Caki2 (cell line): ENCODE data around the gene CTSF. TPM values are rescaled to one million over a fixed set of nuclear protein-coding genes. Genes with fewer than 3 reads are reported as not detected.
A peak's percentile ranks its signal among the peaks of the same experiment; 100 is the strongest.
"Not testable (repeated sequence)": the region's sequence is repeated elsewhere in the genome, so short reads cannot be mapped to it uniquely, and the experiment has no call there.

Experiments
- DNase-seq: peaks from one replicate; pipeline ENCODE4 v3.0.0-alpha.2; 2015; ENCODE audit warnings: low read depth
- in situ Hi-C: cut with HindIII; loops from 2 replicates; pipeline ENCODE4 v1.10.0; 2016; ENCODE audit warnings: low sequenced_read_pairs, low pct_unique_long_range_greater_than_20kb, mixed read lengths
- total RNA-seq: library from RNA; depleted of rRNA; stranded (reverse); fragments of >200 nt; shearing (Covaris generic); gene quantifications from 2 replicates; pipeline ENCODE4 v1.2.3, GENCODE V29; 2014; ENCODE audit warnings: low replicate concordance; rRNA removed

The CTSF gene
- total RNA-seq = not detected in 2 replicates

- in situ Hi-C loops = no loop called here
- DNase-seq = no peak
Measured at GRCh38 chr11:66568124-66568916, at the start of gene CTSF. Gene CTSF, minus strand, starts transcription at chr11:66568606. Its CDS starts 120 bp downstream, at chr11:66568486.

DNA sequence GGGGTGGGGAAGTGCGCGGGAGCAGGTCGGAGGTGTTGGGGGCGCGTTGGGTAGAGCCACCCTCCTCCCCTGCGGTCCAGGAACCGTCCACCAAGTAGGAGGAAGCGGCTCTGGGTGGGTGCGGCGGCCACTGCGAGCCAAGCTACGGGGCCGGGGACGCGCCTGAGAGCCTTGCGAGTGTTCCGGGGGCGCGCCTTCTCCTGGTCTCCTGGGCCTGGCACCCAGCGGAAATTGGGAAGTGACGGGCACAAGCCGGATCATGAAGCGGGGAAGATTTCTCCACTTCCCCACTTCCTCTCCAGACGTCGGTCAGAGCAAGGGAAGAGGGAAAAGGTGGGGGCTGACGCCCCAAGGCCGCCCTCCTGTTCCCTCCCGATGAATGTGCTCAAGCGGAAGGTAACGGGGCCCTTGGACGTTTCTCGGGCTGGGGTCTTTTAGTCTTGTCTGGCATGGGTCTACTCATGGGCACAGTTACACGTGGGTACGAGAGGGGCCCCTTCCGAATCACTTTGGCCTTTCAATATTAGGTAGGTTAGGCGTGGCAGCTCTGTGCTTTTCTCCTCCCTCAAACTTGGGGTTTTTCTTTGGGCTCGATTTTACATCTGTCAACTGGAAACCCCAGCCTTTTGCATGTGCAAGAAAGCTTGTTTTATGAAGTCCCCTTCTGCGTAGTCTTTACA, 48.9 kb upstream of the CTSF start:
- DNase-seq = no peak
- in situ Hi-C loops = no loop called here

DNA sequence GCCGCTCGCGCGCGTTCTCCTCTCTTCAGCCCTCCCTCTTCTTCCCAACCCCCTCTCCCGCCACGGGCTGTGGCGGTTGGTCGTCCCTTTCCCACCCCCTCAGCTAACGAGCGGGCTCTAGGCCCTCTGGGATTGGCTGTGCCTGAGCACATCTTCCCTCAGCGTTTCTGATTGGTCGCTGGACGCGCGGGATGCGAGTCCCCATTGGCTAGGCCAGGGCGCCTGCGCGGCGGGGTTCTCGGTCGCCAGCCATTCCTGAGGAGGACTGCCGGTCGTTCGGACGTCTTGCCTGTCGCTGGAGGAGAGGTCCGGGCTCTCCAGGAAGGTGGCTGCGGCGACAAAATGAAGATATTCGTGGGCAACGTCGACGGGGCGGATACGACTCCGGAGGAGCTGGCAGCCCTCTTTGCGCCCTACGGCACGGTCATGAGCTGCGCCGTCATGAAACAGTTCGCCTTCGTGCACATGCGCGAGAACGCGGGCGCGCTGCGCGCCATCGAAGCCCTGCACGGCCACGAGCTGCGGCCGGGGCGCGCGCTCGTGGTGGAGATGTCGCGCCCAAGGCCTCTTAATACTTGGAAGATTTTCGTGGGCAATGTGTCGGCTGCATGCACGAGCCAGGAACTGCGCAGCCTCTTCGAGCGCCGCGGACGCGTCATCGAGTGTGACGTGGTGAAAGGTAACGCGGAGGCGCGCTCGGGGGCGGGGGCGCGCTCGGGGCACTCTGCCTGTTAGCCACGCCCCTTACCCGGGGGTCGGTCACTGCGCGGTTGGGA, 48.2 kb upstream of the CTSF start, which contains the start of gene RBM14:
Gene RBM14, plus strand, starts transcription at position 252 of the 776 bp plus-strand sequence. Its CDS starts 91 bp downstream, at position 343.
- DNase-seq = peak; percentile 98
- in situ Hi-C loops = no loop called here

DNA sequence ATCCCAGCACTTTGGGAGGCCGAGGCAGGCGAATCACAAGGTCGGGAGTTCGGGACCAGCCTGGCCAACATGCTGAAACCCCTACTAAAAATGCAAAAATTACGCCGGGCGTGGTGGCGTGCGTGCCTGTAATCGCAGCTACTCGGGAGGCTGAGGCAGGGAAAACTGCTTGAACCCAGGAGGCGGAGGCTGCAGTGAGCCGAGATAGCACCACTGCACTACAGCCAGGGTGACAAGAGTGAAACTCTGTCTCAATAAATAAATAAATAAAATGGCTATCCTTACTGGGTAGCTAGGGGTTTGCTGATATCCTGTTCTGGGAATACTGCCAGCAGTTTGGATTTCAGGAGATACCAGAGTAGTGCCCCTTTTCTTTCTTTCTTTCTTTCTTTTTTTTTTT, 45.7 kb upstream of the CTSF start:
- in situ Hi-C loops = no loop called here
- DNase-seq = no peak

GRCh38 chr11:66612458-66612857, 44.1 kb upstream of the CTSF start:
- in situ Hi-C loops = no loop called here
- DNase-seq = no peak

DNA sequence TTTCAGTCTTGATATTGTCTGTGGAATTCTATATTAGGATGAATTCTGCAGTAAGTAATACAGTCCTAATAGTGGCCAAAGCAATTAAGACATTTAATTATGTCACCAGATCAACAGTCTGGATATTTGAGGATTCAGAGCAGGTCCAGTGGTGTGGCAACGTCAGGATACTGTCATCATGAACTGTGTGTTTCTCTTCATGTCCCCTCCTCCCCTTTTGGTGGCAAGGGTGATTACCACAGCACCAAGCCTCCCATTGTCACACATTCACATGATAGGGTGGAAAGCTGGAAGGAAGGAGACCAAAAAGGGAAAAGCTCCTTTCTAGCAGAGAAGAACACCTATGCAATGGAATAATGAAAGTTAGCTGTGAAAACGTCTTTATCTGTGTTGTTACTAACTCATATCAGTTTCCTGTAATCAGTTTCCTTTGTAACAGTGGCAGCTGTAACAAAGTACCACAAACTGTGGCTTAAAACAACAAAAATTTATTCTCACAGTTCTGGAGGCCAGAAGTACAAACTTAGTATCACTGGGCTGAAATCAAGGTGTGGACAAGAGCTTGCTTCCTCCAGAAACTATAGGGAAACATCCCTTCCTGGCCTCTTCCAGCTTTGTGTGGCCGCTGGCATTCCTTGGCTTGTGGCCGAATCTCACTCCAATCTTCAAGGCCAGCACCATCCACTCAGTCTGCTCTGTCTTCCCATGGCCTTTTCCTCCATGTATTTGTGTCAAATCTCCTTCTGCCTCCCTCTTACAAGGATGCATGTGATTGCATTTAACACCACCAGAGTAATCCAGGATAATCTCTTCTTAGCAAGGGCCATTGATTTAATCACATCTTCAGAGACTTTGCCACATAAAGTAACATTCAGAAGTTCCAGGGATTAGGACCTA, 41.6 kb upstream of the CTSF start:
- in situ Hi-C loops = no loop called here
- no peak for DNase-seq

DNA sequence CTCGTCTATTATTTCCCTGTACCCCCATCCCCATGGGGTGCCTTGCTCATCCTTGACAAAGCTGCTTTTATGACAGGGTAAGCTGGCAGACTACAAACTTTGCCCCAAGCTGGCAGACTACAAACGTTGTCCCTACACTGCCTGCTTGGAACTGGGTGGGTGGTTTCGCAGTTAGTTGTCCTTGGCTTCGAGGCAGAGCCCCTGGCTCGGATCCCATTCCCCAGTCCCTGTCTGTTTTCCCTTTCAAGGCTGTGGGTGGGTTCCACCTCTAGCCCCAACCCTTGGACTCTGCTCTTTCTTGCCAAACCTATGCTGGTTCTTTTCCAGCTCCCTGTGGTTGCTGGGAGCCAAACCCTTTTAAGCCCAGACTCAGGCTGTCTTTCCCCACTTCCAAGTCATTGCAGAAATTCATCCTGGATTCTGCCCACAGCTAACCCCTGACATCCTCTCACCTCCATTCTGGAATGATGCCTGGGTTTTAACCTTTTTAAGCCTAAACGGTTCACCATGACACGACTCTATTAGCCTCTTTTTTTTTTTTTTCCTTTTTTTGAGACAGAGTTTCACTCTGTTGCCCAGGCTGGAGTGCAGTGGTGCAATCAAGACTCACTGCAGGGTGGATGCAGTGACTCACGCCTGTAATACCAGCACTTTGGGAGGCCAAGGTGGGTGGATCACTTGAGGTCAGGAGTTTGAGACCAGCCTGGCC, 38.9 kb upstream of the CTSF start:
- in situ Hi-C loops = no loop called here
- DNase-seq = peak; percentile 65

GRCh38 chr11:66606608-66607007, 38.2 kb upstream of the CTSF start:
- DNase-seq, in situ Hi-C loops: not testable (repeated sequence)

- in situ Hi-C loops = no loop called here
- DNase-seq = no peak
Measured at GRCh38 chr11:66604155-66604554, 35.7 kb upstream of the CTSF start.

DNA sequence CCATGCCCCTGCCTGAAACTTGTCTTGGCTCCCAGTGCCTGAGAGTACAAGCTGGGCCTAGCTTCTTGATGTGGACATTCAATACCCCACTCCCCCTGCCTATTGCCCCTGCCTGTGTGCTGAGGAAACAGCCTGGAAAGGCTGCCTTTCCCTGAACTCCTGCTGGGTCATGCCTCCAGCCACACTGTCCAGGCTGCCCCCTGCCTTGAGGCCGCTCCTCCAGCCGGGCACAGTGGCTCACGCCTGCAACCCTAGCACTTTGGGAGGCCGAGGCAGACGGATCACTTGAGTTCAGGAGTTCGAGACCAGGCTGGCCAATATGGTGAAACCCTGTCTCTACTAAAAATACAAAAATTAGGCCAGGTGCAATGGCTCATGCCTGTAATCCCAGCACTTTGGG, 34.7 kb upstream of the CTSF start:
- in situ Hi-C loops = no loop called here
- DNase-seq = no peak

DNA sequence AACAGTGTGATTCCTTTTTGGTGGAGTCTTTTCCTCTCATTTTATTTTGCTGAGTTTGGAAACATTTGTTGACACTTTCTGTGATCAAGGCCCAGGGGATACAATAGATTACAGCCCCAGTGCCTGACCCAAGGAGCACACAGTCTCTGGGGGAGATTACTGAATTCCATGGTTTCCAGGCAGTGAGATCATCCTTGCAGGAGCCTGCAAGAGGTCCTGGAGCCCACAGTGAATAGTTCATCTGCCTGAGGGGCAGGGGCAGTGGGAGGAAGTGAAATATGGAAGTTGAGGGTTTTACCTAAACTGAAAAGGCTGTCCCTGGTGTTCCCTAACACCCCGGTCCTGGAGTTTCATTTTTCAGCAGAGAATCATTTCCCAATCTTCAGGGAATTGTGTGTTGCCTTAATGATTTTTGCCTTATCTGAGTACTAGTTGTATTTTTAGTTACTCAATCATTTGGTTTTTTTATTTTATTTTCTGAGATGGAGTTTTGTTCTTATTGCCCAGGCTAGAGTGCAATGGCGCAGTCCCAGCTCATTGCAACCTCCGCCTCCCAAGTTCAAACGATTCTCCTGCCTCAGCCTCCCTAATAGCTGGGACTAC, 32.3 kb upstream of the CTSF start:
- in situ Hi-C loops = no loop called here
- DNase-seq = no peak

GRCh38 chr11:66600219-66600618, 31.8 kb upstream of the CTSF start:
- in situ Hi-C loops = no loop called here

DNA sequence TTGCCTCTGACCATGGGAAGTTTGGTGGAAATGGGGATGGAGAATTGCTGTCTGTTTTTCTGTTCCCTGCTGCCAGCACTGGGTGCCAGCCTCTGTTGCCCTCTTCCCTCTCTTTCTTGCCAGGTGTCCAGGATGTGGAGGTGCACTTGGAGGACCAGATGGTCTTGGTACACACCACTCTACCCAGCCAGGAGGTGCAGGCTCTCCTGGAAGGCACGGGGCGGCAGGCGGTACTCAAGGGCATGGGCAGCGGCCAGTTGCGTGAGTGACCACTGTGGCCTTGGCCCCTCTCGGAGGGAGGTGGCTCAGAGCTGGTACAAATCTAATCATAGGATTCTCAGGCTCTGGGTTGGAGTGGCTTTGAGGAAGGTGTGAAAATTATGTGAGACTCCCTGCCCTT, 30.6 kb upstream of the CTSF start:
- DNase-seq = no peak
- in situ Hi-C loops = no loop called here

More at GRCh38 chr11:66600219-66600618, 31.8 kb upstream of the CTSF start:
- no peak for DNase-seq

- in situ Hi-C loops = no loop called here
- DNase-seq = no peak
Measured at GRCh38 chr11:66595245-66595904, 27.0 kb upstream of the CTSF start.

DNA sequence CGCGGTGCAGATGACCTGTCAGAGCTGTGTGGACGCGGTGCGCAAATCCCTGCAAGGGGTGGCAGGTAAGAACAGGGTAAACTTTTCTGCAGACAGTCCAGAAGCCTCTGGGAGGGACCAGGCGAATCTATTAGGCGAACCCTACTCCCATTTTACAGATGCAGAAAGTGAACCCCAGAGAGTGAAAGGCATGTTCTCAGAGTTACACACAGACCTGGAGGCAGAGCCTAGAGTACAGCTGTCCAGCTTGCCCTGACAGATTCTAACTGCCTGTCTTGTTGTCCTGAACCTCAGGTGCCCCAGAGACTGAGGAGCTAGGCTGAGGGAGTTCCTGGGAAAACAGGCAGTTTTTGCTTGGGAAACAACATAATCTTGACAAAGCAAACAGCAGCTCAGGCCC, 25.2 kb upstream of the CTSF start:
- in situ Hi-C loops = no loop called here
- no peak for DNase-seq

DNA sequence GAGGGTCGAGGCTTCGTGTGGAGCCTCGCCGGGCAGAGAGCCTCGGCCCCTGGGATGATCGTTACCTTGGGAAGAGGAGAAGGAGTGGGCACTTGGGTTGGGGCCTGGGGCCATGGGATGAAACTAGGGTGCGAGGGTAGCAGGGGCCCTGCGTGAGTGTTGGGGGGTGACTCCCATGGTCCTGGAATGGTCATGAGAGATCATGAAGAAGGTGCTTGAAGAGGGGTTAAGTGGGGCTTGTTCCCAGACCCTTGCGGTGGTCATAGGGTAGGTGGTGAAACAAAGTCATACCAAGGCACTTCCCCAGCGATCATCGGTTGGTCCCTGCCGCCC, 24.9 kb upstream of the CTSF start:
- no peak for DNase-seq
- in situ Hi-C loops = no loop called here
